ENCODE measurements around the gene UROS.

The UROS gene

DNA sequence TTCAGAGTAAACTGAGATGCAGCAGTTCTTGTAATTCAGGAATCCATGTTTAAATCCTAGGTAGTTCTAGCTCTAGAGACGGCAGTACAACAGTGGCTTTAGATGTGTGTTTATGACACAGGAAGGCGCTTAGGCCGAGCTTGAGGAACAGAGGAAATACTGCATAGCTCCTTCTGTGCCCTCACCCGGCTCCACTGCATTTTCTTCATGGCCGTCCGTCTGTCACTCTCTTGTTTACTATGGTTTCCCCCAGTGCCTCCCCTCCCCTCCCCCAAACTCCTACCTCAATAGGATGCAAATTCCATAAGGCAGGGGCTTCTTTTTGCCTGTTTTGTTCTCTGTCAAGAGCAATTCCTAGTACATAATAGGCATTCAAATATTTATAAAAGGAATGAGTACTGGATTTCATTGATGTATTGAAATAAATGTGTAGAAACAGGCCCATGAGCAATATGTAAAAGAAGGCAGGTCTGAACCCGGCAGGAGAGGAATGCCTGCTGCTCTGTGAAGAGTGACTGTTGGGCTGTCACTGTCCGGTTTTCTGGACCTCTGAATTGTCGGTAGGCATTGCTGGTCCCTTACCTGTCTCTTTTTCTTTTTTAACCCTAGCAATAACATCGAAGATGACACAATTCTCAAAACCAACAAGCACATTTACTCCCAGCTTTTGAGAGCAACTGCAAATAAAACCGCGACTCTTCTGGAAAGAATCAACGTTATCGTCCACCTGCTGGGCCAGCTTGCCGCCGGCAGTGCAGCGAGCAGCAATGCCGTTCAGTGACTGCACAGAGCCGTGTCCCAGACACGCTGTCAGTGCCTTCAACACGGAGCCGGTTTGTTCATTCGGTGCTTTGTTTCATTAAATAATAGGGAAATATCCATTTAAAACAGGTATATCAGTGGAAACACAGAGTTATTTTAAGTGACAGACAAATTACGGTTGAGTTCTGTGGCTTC is 60.1 kb downstream of the UROS start:
- no peak for DNase-seq (ENCODE audit: extremely low spot score)
- CTCF ChIA-PET: interaction anchor here (0.8 to 0.9 kb wide), 2 partner anchors 9 to 15 kb away, joined by 3 read pairs; no protein-coding TSS in a partner anchor
- POLR2A ChIA-PET: no interaction called here
- TF ChIP-seq, protein P1, sequence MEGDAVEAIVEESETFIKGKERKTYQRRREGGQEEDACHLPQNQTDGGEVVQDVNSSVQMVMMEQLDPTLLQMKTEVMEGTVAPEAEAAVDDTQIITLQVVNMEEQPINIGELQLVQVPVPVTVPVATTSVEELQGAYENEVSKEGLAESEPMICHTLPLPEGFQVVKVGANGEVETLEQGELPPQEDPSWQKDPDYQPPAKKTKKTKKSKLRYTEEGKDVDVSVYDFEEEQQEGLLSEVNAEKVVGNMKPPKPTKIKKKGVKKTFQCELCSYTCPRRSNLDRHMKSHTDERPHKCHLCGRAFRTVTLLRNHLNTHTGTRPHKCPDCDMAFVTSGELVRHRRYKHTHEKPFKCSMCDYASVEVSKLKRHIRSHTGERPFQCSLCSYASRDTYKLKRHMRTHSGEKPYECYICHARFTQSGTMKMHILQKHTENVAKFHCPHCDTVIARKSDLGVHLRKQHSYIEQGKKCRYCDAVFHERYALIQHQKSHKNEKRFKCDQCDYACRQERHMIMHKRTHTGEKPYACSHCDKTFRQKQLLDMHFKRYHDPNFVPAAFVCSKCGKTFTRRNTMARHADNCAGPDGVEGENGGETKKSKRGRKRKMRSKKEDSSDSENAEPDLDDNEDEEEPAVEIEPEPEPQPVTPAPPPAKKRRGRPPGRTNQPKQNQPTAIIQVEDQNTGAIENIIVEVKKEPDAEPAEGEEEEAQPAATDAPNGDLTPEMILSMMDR (IDR thresholded peaks at IDR 0.05; ENCODE audit: control extremely low read depth, extremely low read depth, low read depth, missing control alignments): no peak

DNA sequence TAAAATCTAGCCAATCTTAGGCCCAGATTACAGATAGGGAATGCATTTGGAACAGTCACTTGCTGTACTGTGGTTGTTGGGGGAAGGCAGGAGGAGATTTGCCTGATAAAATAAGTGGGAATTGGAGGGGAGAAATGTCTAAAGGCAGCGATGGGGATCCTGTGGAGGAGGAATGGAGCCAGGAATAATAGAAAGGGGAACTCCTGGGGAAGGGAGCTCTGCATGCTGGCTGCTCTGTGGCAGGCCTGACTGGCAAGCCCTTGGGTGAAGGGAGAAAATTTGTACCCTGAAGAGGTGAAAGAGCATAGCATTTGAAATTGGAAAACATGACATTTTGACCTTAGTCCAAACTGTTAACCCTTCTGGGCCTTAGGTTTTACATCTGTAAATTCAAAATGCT is 61.1 kb downstream of the UROS start:
- CTCF ChIA-PET: no interaction called here
- POLR2A ChIA-PET: no interaction called here

DNA sequence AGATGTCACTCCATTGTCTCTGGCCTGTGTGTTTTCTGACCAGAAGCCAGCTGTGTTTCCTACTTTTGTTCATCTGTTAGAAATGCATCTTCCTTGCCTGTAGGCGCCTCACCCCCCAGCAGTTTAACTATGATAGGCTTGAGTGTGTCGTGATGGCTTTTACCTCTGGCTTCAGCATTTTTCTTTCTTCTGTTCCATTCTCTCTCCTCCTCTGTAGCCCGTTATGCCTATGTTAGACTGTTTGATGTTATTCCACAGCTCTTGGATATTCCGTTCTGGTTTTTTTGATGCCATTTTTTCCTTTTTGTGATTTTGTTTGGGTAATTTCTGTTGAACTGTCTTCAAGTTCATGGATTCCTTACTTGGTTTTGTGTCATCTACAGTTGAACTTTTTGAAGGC is 65.3 kb downstream of the UROS start:
- TF ChIP-seq, protein P1 (IDR thresholded peaks at IDR 0.05; ENCODE audit: control extremely low read depth, extremely low read depth, low read depth, missing control alignments): no peak
- CTCF ChIA-PET: interaction anchor here (2.4 kb wide), 1 partner anchor 10 kb away, joined by 7 read pairs; no protein-coding TSS in a partner anchor
- POLR2A ChIA-PET: no interaction called here
- no peak for DNase-seq (ENCODE audit: extremely low spot score)

More for the DNA sequence above, 61.1 kb downstream of the UROS start:
- no peak for DNase-seq (ENCODE audit: extremely low spot score)
- TF ChIP-seq, protein P1 (IDR thresholded peaks at IDR 0.05; ENCODE audit: control extremely low read depth, extremely low read depth, low read depth, missing control alignments): no peak

DNA sequence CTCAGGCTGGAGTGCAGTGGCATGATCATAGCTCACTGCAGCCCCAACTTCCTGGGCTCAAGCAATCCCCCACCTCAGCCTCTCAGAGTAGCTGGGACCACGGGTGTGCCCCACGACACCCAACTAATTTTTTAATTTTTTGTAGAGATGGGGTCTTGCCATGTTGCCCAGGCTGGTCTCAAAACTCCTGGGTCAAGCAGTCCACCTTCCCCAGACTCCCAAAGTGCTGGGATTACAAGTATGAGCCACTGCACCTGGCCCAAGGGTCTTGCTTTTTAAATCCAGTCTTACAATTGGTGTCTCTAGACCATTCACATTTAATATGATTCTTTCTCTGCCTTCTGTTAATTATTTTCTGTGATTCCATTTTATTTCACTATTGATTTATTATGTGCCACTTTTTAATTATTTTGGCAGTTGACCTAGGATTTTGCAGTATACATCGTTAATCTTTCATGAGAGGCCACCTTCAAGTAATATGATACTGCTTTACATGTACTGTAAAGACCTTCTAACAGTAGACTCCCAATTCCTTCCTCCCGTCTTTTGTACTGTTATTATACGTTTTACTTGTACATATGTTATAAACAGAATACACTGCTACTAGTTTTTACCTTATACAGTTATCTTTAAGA is 66.1 kb downstream of the UROS start:
- TF ChIP-seq, protein P1 (IDR thresholded peaks at IDR 0.05; ENCODE audit: control extremely low read depth, extremely low read depth, low read depth, missing control alignments): no peak
- CTCF ChIA-PET: interaction anchor here (2.0 to 2.4 kb wide), 2 partner anchors 8 to 9 kb away, joined by 5 to 7 read pairs; no protein-coding TSS in a partner anchor
- no peak for DNase-seq (ENCODE audit: extremely low spot score)
- POLR2A ChIA-PET: no interaction called here

DNA sequence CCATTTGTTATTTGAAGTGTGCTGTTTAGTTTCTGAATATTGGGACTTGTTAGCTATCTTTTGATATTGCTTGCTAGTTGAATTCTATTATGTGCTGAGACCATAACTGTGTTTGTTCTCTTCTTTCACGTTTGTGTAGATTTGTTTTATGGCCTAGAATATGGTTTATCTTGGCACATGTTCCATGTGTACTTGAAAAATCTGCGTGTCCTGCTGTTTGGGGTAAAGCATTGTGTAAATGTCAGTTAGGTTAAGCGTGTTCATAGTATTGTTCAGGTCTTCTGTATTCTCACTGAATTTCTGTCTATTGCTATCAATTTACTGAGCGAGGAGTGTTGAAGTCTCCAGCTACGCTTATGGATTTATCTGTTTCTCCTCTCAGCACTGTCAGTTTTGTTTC is 66.9 kb downstream of the UROS start:
- TF ChIP-seq, protein P1 (IDR thresholded peaks at IDR 0.05; ENCODE audit: control extremely low read depth, extremely low read depth, low read depth, missing control alignments): no peak
- ChIA-PET POLR2A (no interaction called here), CTCF (interaction anchor here (2.0 to 2.4 kb wide), 2 partner anchors 8 to 9 kb away, joined by 5 to 7 read pairs; no protein-coding TSS in a partner anchor)
- DNase-seq (ENCODE audit: extremely low spot score): no peak

DNA sequence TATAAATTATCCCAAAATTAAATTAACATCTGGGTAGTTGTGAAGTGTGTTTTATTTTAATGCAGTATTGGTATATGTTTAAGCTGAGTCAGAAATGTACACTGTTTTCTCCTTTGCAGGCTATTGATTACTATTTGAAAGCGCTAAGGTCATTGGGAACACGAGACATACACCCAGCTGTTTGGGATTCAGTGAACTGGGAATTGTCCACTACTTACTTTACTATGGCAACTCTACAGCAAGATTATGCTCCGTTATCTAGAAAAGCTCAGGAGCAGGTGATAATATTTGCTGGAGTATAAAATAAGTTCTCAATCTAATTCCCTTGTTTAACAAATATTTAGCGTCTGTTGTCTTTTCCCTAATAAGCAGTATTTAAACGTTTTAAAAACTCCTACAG is 75.6 kb downstream of the UROS start:
- DNase-seq (ENCODE audit: extremely low spot score): no peak
- CTCF ChIA-PET: interaction anchor here (0.9 to 2.3 kb wide), 3 partner anchors 10 to 18 kb away, joined by 3 to 10 read pairs (median 7); no protein-coding TSS in a partner anchor
- POLR2A ChIA-PET: no interaction called here
- TF ChIP-seq, protein P1 (IDR thresholded peaks at IDR 0.05; ENCODE audit: control extremely low read depth, extremely low read depth, low read depth, missing control alignments): no peak
